Muscle of arm (tissue), 12 donors: Measurements from ENCODE around the gene RIMBP2. TPM values are rescaled to one million over a fixed set of nuclear protein-coding genes. Genes with fewer than 3 reads are reported as not detected.
"Not testable (repeated sequence)": the region's sequence is repeated elsewhere in the genome, so short reads cannot be mapped to it uniquely, and the experiment has no call there.

Experiments used
- DNase-seq: peaks from one replicate; pipeline ENCODE4 v3.0.0-alpha.2; 2013
- polyA plus RNA-seq, 12 donors: library from polyadenylated mRNA; unstranded; fragments of 120-200 nt; gene quantifications; one replicate each; pipeline ENCODE4 v1.2.1, GENCODE V29; 2013; ENCODE audit not compliant: insufficient read length in 12 of 12

Gene RIMBP2
- polyA plus RNA-seq, 12 donors: 0.55 to 6.5 (median 1.6) TPM; not detected in 1

GRCh38 chr12:130742112-130742511, 26.0 kb upstream of the RIMBP2 start:
- no peak for DNase-seq

DNA sequence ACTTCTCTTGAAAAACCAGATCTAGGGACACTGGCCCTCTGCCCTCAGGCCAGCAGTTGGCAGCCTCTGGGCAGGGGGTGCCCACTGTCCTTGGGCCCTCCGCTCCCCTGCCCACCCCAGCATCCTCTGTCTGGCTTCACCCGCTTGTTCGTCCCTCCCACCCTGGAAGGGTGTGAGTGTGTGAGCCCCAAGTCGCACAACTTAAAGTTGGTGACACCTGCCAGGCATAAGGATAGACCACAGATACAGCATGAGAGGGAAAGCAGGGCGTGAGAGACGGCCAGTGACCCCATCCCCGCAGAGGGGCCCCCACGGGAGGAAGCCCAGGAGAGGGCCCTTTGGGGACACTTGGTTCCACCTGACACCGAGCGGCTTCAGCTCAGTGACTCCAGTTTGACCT, 23.5 kb upstream of the RIMBP2 start:
- DNase-seq: no peak

- not testable (repeated sequence) for DNase-seq
Measured at GRCh38 chr12:130738403-130738802, 22.3 kb upstream of the RIMBP2 start.

- no peak for DNase-seq
Measured at GRCh38 chr12:130737731-130738130, 21.6 kb upstream of the RIMBP2 start.

DNA sequence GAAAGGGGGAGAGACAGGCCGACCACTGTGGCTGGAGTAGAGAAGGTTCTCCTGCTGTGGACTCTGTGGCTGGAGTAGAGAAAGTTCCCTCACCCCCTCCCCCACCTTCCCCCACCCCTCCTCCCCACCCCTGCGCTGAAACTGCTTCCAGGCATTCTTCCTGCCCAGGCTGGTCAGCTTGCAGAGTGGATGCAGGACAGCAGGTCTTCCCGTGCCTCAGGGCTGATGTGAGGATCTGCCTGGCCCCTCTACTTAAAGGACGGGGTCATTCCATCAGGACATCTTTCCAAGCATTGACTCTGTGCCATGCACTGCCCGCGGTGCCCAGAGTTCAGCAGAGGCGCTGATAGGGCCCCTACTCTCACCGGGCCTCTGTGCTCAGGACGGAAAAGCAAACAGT, 13.2 kb upstream of the RIMBP2 start:
- DNase-seq: no peak

GRCh38 chr12:130728158-130729058, 12.3 kb upstream of the RIMBP2 start:
- no peak for DNase-seq

DNA sequence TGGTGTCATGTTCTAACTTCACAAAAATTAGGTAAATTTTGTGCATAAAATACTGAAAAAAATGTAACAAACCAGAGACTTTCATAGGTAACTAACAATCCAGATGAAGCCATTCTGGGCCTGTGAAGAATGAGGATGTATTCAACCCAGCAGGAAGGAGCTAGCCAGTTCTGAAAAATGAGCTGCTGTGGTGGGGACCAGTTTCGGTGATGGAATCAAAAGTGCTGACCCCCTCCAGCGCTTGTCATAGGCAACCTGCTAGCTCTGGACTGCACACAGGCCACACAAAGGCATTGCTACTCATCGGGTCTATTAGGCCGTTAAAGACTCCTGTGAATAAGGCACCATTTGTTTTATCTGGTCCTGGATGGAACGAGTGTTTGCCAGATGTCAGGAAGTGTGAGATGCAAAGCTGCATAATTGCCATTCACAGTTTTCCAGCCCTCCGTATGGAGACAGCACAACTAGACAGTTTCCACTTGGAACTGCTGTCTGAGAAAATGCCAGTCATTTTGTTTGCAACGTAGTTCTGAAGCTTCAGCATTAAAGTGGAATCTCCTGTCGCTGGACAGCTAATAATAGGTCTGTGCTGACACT, 3.3 kb upstream of the RIMBP2 start:
- no peak for DNase-seq

- DNase-seq: no peak
Measured at GRCh38 chr12:130717752-130718151, 1.7 kb upstream of the RIMBP2 start.

DNA sequence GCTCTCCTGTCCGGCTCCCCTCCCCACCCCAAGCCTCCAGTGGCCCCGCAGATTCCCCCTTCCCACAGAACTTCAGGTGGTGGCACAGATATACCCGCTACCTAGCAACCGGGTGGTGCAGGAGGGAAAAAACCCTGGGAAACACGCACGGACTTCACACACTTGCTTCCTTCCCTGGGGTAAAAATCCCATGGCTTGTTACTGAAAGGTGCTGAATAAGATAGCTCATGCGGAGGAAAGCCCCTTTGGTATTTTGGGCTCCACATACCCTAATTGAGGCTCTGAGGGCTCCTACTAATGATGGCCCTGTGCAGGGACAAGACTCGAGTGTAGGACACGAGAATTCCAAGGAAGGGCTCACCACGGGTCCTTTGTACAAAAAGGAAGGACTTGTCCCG, 869 bp upstream of the RIMBP2 start:
- DNase-seq: no peak

GRCh38 chr12:130715150-130715997, 725 bp downstream of the RIMBP2 start:
- no peak for DNase-seq

DNA sequence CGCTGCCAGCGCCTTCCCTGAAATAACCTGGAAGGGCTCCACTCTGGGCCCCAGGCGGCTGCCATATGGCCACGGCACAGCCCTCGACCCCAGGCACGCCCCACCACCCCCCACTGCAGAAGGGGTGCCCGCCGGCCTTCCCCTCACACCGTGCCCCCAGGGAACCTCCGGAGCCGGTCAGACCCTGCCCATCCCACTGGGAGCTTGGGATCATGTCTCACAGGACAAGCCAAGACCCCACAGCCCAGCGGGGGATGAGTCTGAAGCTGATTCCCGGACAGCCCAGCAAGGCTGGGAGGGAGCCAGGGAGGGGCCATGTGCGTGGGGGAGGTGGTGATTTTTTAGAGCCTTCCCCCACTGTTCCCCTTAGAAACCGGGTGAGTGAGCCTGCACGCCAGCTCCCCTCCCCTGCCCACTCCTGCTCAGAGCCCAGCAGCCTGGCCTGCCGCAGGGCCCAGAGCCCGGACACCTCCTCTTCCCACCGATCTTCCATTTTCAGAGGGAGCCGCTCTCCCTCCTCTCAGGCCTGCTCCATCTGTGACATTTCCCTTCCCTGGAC, 1.4 kb downstream of the RIMBP2 start:
- no peak for DNase-seq

DNA sequence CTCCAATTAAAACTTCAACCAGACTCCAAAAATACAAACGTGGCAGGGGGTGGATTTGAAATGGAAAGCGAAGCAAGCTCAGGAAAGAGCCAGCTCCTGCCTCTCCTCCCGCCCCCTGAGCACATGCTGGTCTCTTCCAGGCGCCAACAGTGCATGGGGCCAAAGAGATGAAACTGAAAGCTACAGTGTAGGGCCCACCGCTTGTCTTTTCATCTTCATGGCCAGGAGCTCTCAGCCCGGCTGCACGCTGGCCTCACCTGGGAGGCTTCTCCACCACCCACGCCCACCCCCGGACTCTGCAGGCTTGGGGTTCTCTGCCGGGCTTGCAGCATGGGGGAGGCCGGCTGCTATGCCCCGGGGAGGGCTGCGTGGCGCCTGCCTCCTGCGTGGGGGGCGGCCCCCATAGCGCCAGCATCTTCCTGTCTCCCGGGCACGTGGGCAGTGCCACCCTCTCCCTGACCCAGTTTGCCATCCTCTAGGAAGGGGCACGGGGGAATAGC, 2.0 kb downstream of the RIMBP2 start:
- DNase-seq: no peak

DNA sequence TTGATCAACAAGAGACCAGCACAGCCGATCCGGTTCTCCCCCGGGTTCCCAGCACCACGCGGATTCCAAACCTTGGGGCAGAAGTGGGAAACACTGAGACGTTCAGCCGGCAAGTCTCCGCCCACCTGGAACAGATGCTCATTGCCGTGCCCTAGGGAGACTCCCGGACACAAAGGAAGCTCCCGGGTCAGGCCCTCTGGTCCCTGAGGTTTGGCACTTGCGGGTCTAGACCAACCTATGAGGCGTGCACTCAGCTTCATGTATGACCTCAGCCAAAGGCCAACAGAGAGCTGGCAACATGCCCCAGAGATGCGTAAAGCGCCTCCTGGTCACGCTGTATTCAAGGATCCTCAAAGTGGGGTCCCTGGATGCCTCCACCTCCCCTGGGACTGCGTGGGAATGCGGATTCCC, 2.5 kb downstream of the RIMBP2 start:
- no peak for DNase-seq

DNA sequence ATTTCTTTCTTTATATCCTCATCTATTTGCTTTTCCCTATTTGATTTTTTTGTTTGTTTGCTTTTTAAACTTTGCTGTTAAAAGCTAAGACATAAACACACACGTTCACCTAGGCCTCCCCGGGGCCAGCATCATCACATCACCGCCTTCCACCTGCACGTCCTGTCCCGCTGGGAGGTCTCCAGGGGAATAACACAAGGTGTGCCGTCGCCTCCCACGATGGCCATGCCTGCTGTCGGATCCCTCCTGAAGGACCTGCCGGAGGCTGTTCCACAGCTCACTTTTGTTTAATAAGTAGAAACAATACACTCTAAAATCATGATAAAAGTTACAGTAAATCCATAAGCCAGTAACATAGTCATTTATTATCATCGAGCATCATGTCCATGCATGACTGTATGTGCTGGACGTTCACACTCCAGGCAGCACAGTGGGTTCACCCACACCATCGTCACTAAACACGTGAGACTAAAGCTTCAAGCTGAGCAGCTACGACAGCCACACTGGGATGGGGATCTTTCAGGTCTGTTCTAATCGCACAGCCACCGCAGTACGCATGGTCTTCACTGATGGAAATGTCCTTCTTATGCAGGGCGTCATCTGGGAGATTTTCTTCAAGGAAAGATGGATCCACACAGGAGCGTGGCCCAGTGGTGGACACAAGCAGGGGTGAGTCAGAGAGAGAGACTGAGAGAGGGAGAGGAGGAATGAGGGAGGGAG, 3.6 kb downstream of the RIMBP2 start:
- no peak for DNase-seq

- DNase-seq: no peak
Measured at GRCh38 chr12:130711756-130712155, 4.3 kb downstream of the RIMBP2 start.

- DNase-seq: no peak
Measured at GRCh38 chr12:130710733-130711080, 5.4 kb downstream of the RIMBP2 start.

DNA sequence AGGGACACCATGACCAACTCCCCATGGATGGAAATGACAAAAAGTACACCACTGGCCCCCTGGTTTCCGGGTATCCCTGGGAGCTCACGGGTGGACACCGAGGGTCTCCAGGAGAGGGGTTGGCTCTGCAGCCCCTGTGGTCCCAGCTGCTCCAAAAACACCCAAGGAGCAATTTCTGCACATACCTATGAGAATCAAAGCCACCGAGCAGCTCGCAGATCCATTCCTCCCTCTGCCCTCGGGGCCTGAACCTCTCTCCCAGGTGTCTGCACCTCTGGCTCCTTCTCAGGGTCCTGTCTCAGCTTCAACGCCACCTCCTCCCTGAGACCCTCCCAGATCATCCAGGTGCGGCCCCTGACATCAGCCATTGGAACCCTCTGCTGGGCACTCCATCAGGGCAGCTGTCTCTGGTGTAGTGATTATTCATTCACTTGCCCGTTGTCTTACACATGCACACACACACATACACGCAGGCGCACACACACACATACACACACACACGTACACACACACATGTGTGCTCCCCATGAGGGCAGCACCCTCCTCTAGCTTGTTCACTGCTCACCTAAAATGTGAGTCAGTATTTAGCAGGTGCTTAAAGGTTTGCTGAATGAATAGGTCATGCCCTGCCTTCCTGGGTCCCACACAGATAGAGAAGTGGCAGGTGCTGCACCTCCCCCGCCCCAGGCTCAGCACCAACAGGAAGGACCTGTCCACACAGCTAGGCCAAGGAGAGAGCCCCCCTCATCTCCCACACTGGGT, 5.9 kb downstream of the RIMBP2 start:
- DNase-seq: no peak

DNA sequence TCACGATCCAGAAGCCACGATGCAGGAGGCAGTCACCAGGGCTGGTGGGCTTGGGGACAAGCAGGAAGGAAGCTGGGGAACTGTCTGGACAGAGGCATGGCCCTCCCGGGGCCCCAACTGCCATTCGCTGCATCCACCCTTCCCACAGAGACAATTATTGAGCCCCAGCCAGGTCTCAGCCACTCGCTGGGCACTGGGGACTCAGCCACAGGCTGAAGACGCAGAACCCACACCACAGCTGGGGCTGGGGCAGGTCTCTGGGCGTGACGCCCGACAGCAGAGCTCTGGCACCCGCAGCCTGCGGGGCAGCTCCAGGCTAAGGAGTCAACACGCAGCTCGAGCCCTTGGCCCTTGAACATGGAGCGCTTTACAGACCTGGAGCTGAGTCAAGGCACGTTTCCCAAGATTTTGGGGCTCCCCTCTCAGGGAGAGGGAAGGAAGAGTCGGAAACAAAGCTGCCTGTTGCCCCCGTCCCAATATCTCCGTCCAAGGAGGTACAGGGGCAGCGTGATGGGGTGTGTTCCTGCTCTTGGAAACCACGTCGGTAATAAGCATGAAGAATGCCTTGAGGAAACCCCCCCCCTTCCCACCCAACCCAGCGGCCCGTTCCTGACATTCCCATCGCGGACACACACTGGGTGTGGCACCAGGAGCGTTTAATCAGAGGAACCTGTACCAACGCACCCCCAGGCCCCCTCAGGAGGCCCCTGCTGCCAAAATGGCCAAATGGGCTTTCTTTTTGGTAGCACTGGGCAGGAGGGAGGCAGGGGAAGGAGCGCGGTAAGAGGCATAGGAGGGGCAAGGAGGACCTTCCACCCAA, 6.7 kb downstream of the RIMBP2 start:
- DNase-seq: no peak

GRCh38 chr12:130708648-130709047, 7.5 kb downstream of the RIMBP2 start:
- DNase-seq: no peak

- DNase-seq: no peak
Measured at GRCh38 chr12:130707571-130707891, 8.6 kb downstream of the RIMBP2 start.
